ENCODE measurements around the gene CFAP100. TPM values are rescaled to one million over a fixed set of nuclear protein-coding genes. Genes with fewer than 3 reads are reported as not detected.

The CFAP100 gene
- total RNA-seq, 4 donors from 2014 or later, result not detected

DNA sequence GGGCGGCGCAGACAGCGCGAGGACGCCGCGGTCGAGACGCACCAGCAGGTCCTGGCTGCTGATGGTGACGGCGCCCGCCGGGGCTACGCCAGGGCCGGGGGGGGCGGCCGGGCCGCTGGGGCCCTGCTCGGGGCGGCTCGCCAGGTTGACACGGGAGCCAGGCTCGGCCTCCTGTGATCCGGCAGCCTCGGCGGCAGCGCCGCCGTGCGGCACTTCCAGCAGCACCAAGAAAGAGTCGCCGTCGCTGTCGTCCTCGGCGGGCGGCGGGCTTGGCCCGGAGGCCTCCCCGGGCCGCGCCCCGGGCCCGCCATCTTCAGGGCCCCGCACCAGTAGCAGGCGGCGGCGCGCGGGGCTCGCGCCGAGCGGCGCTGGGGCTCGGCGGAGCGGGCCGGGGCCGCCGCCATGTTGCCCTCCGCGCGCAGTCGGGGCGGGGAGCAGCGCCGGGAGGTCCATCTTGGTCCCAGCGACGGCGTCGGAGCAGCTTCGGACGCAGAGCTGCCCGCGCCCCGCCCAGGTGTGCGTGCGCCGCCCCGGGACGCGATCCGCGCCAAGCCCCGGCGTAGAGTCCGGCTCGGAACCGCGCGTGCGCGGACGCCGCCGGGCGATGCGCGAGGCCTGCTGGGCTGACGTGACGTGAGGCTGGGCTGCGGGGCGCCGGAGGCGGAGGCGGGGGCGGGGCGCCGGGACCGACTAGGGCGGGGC lies 80.9 kb downstream of the CFAP100 start, which contains the start of gene ZXDC:
ZXDC (minus strand) TSS at position 479 of the 702 bp plus-strand sequence; CDS start at position 453, 26 bp downstream.
- intact Hi-C loops (cut with DNase I), result no loop called here
- Histone ChIP-seq H3K27ac (replicated peaks in 1 of 4) (peak within 1 kb of the TSS; percentile 93 to 99 (median 94)), H3K9me3 (no peaks in the 10 kb centered on the region), H3K4me3 (peak within 1 kb of the TSS; percentile 67 to 79 (median 71)), H3K36me3 (peaks cover 8 to 10% (median 9%) of the 10 kb centered on the region in 4 donors), H3K27me3 (no peaks in the 10 kb centered on the region), H3K4me1 (peaks cover 39 to 53% (median 49%) of the 10 kb centered on the region in 4 donors)
- peak; percentile 98 for DNase-seq (ENCODE audit: extremely low spot score)
- 2% methylated on average over 12 of the region's 112 CpGs for WGBS
- TF ChIP-seq, protein P1, sequence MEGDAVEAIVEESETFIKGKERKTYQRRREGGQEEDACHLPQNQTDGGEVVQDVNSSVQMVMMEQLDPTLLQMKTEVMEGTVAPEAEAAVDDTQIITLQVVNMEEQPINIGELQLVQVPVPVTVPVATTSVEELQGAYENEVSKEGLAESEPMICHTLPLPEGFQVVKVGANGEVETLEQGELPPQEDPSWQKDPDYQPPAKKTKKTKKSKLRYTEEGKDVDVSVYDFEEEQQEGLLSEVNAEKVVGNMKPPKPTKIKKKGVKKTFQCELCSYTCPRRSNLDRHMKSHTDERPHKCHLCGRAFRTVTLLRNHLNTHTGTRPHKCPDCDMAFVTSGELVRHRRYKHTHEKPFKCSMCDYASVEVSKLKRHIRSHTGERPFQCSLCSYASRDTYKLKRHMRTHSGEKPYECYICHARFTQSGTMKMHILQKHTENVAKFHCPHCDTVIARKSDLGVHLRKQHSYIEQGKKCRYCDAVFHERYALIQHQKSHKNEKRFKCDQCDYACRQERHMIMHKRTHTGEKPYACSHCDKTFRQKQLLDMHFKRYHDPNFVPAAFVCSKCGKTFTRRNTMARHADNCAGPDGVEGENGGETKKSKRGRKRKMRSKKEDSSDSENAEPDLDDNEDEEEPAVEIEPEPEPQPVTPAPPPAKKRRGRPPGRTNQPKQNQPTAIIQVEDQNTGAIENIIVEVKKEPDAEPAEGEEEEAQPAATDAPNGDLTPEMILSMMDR (IDR thresholded peaks at IDR 0.05), result peak; percentile 30 to 47 (median 46)
- TF ChIP-seq POLR2A (IDR thresholded peaks at IDR 0.05; ENCODE audit: low read depth), result no peak
- TF ChIP-seq POLR2AphosphoS5 (IDR thresholded peaks at IDR 0.05), result peak; percentile 26 to 68
- no peak for TF ChIP-seq EP300 (IDR thresholded peaks at IDR 0.05)

DNA sequence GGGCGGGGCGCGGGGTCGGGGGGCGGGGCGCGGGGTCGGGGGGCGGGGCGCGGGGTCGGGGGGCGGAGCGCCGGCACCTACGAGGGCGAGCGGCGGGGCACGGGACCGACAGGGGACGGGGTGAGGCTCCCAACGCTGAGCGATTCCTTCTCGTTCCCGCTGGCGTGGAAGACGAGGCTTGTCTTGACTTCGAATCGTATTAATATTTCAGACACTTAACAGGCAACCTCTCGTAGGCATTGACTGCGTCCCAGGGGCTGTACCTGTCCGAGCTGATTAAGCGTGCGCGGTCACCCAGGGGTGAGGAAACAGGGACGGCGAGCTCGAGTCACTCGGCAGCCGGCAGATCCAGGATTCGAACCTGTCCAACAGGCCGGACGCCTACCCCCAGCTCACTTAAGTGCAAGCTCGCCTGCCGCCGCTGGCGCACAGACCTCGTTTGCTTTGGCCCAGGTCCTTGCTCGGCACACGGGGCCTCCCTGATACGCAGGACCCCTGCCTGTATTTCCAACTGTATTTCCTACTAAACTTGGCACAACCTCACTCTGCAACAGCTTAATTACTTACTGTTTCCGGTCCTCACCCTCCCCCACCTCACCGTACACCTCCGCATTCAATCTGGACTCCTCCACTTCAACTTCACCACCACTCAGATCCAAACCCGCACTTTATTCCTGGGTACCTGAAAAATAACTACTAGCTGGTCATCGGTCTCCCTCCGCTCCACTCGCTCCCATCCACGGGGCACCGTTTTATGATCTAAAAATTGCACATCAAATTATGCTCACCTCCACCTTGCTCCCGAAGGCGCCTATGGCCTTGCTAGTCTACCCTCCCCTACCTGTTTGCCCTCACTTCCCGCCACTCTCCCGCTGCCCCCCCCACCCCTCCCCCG lies 81.7 kb downstream of the CFAP100 start:
- intact Hi-C loops (cut with DNase I), result no loop called here
- Histone ChIP-seq H3K27ac (replicated peaks in 1 of 4) (peak overlapping the region; percentile 89 to 94 (median 92)), H3K9me3 (no peaks in the 10 kb centered on the region), H3K27me3 (no peaks in the 10 kb centered on the region), H3K4me1 (peaks cover 39 to 44% (median 44%) of the 10 kb centered on the region in 4 donors), H3K36me3 (peaks cover 0 to 1% (median under 1%) of the 10 kb centered on the region in 4 donors), H3K4me3 (peak overlapping the region; percentile 67 to 79 (median 71))
- 28% methylated on average over 27 of the region's 66 CpGs for WGBS
- DNase-seq (ENCODE audit: extremely low spot score), result no peak
- TF ChIP-seq POLR2AphosphoS5 (IDR thresholded peaks at IDR 0.05) (peak; percentile 83 to 97), POLR2A (IDR thresholded peaks at IDR 0.05; ENCODE audit: low read depth) (peak; percentile 54), EP300 (IDR thresholded peaks at IDR 0.05) (no peak)
- TF ChIP-seq, protein P1 (IDR thresholded peaks at IDR 0.05), result no peak

DNA sequence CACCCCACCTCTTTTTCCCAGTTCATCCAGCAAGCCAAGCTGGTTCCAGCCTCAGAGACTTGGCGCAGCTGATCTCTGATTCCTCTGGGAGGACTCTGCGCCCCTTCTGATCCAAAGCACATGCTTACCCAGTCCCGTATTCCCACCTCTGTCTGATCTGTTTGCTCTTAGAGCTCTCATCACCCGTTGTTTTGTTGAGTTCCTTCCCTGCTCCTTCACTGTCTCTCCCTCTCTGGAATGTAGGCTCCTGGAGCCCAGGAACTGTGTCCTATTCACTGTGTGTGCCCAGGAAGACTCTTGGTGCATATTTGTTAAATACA lies 82.3 kb downstream of the CFAP100 start:
- peak overlapping the region in 1 of 4 donors; percentile 67 for H3K4me3 ChIP-seq
- no peak for DNase-seq (ENCODE audit: extremely low spot score)
- peak overlapping the region in 3 of 4 donors; percentile 90 to 94 (median 94) for H3K27ac ChIP-seq (replicated peaks in 1 of 4)
- H3K36me3 ChIP-seq, result no peaks in the 10 kb centered on the region
- WGBS, result 71% methylated on average over 4 of the region's 4 CpGs
- H3K4me1 ChIP-seq, result peaks cover 33 to 42% (median 38%) of the 10 kb centered on the region in 4 donors
- TF ChIP-seq, protein P1 (IDR thresholded peaks at IDR 0.05), result no peak
- TF ChIP-seq POLR2AphosphoS5 (IDR thresholded peaks at IDR 0.05) (no peak), EP300 (IDR thresholded peaks at IDR 0.05) (no peak), POLR2A (IDR thresholded peaks at IDR 0.05; ENCODE audit: low read depth) (no peak)
- no peaks in the 10 kb centered on the region for H3K27me3 ChIP-seq
- intact Hi-C loops (cut with DNase I), result no loop called here
- no peaks in the 10 kb centered on the region for H3K9me3 ChIP-seq

DNA sequence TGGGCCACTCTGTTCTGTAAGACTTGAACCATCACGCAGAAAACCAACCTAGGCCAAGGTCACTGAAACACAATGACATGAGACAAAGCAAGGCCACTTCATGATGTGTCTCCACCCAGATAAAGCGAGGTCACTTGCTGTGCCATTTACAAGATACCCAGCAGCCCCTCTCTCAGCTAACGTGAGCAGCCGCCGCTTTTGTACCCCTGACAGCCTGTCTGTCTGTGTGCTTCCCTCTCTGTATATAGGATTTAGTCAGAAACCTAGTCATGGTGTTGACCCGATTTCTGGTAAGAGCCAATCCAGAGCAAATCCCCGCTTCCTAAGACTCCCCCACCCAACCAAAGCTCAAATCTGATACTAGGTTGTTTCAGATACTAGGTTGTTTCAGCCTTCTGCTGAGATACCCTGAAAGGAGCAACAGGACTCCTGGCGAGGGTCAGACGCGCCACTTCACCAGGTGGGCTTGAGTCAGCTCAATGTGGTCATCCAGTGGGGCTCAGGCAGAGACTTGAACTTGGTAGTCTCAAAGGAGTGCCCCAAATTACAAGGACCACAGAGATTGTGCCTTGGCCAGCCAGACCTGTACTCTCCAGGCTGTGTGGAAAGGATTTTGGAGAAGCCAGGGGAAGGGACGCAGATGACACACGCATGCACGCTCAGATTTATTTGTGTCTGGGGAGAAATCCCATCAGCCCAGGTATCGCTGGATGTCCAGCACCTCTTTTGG lies 84.0 kb downstream of the CFAP100 start:
- Histone ChIP-seq H3K9me3 (no peaks in the 10 kb centered on the region), H3K27ac (replicated peaks in 1 of 4) (no peak overlapping the region), H3K36me3 (no peaks in the 10 kb centered on the region), H3K4me1 (peaks cover 16 to 26% (median 21%) of the 10 kb centered on the region in 4 donors), H3K27me3 (no peaks in the 10 kb centered on the region), H3K4me3 (no peak overlapping the region)
- 97% methylated on average over 14 of the region's 14 CpGs for WGBS
- intact Hi-C loops (cut with DNase I), result no loop called here
- TF ChIP-seq POLR2A (IDR thresholded peaks at IDR 0.05; ENCODE audit: low read depth) (no peak), EP300 (IDR thresholded peaks at IDR 0.05) (no peak), POLR2AphosphoS5 (IDR thresholded peaks at IDR 0.05) (no peak)
- TF ChIP-seq, protein P1 (IDR thresholded peaks at IDR 0.05), result no peak
- no peak for DNase-seq (ENCODE audit: extremely low spot score)
